Thyroid gland (tissue), 4 donors: ENCODE measurements around the gene MAP3K5.

Experiments
- POLR2A ChIP-seq, 2 donors: fragments of 450-650 bp; IDR thresholded peaks; one replicate each; pipeline ENCODE4 v1.6.1; 2017; ENCODE audit warnings: antibody characterized with exemption in 2 of 2, mild to moderate bottlenecking in 2 of 2, moderate library complexity in 1 of 2
- TF ChIP-seq, protein P1 (sequence below), 6 experiments: fragments of 200-600 bp in 3 of 6; fragments of 450-650 bp in 3 of 6; sonication (generic) in 3 of 6; IDR thresholded peaks; one replicate each; pipeline ENCODE4 v1.5.1; 2016 to 2019; ENCODE audit warnings: antibody characterized with exemption in 6 of 6, mild to moderate bottlenecking in 2 of 6, inconsistent platforms in 1 of 6, moderate library complexity in 1 of 6

DNA sequence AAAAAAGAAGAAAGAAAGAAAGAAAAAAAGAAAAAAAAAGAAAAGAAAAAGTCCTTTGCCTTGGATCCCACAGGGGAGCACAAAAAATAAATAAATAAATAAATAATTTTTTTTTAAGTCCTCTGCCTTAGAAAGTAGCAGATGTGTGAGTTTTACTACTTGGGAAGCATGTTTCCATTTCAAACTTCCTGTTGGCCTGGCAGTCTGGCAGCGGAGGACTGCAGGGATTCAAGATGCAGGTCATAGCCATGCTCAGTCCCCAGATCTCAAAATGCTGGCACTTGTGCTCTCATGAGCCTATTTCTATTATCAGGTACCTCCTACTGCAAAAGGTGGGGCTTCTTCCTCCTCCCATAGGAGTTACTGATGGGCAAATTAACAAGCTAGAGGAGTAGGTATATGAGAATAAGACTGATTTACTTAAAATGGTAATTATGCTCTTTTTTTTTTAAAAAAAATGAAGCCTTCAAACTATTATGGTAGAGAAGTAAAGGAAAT lies 187.9 kb downstream of the MAP3K5 start:
- TF ChIP-seq, protein P1, sequence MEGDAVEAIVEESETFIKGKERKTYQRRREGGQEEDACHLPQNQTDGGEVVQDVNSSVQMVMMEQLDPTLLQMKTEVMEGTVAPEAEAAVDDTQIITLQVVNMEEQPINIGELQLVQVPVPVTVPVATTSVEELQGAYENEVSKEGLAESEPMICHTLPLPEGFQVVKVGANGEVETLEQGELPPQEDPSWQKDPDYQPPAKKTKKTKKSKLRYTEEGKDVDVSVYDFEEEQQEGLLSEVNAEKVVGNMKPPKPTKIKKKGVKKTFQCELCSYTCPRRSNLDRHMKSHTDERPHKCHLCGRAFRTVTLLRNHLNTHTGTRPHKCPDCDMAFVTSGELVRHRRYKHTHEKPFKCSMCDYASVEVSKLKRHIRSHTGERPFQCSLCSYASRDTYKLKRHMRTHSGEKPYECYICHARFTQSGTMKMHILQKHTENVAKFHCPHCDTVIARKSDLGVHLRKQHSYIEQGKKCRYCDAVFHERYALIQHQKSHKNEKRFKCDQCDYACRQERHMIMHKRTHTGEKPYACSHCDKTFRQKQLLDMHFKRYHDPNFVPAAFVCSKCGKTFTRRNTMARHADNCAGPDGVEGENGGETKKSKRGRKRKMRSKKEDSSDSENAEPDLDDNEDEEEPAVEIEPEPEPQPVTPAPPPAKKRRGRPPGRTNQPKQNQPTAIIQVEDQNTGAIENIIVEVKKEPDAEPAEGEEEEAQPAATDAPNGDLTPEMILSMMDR (IDR thresholded peaks at IDR 0.05): no peak
- TF ChIP-seq POLR2A (IDR thresholded peaks at IDR 0.05): no peak
